ENCODE data around the gene TTC12.

DNA sequence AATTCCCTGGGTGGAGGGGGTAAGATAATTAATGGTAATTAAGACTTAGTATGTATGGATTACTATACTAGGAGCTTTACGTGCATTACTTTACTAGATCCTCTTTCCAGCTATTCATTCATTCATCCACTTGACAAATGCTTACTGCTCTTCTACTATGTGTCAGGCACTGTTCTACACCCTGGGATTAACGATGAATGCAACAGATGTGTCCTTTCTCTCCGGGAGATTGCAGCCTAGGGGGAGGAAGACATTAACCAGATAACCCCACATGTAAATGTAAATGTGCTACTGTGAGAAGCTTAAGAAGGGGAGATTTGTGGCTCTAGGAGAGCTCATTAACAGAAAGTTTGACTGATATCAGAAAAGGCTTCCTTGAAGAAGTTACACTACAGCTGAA, 74.9 kb downstream of the TTC12 start:
- TF ChIP-seq, protein P1, sequence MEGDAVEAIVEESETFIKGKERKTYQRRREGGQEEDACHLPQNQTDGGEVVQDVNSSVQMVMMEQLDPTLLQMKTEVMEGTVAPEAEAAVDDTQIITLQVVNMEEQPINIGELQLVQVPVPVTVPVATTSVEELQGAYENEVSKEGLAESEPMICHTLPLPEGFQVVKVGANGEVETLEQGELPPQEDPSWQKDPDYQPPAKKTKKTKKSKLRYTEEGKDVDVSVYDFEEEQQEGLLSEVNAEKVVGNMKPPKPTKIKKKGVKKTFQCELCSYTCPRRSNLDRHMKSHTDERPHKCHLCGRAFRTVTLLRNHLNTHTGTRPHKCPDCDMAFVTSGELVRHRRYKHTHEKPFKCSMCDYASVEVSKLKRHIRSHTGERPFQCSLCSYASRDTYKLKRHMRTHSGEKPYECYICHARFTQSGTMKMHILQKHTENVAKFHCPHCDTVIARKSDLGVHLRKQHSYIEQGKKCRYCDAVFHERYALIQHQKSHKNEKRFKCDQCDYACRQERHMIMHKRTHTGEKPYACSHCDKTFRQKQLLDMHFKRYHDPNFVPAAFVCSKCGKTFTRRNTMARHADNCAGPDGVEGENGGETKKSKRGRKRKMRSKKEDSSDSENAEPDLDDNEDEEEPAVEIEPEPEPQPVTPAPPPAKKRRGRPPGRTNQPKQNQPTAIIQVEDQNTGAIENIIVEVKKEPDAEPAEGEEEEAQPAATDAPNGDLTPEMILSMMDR (IDR thresholded peaks at IDR 0.05): no peak
- TF ChIP-seq POLR2A (IDR thresholded peaks at IDR 0.05): no peak

Measured in adrenal gland (tissue), 5 donors.